ENCODE data around the gene TRIM66. TPM values are rescaled to one million over a fixed set of nuclear protein-coding genes. Genes with fewer than 3 reads are reported as not detected.

Gene TRIM66
- total and polyA plus RNA-seq, 2 donors: 3.2 to 7.8 TPM

DNA sequence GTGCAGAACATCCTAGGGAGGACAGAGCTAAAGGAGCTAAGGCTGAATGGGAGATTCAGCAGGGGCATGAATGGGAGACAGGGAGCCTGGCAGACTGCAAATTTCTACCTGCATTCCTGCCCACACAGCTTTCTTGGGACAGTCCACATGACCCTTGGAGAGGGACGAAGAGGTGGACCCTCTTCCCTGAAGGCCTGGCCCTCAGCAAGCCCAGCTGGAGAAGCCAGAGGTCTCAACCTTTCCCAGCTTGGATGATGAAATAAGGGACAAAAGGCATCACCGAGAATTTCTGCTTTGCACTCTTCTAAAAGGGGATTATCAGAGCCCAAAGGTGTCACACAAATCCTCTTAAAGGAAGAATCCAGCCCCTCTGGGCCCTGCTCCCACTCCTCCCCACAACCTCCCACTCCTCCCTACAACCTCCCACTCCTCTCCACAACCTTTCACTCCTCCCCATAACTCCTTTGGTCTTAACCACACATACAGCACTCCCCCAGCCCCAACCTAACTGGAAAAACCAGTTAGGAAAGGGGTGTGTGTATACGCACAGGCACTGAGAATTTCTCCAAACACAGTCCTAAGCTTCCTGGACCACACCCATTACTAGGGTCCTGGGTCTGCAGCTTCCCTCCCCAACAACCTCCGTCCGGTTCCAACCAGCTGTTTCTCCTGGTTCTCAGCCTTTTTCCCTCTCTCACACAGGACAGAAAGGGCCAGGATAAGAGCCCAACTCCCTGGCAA is 38.6 kb upstream of the TRIM66 start:
- DNase-seq (ENCODE audit: extremely low spot score): peak; percentile 72
- H3K4me3 ChIP-seq (ENCODE audit: low read depth, low read length): no peak overlapping the region
- WGBS: 29% methylated on average over 4 of the region's 5 CpGs
- H3K36me3 ChIP-seq (ENCODE audit: insufficient read depth): no peaks in the 10 kb centered on the region
- H3K4me1 ChIP-seq (ENCODE audit: insufficient read depth): no peaks in the 10 kb centered on the region
- H3K27ac ChIP-seq (ENCODE audit: low read depth): peak overlapping the region; percentile 83

DNA sequence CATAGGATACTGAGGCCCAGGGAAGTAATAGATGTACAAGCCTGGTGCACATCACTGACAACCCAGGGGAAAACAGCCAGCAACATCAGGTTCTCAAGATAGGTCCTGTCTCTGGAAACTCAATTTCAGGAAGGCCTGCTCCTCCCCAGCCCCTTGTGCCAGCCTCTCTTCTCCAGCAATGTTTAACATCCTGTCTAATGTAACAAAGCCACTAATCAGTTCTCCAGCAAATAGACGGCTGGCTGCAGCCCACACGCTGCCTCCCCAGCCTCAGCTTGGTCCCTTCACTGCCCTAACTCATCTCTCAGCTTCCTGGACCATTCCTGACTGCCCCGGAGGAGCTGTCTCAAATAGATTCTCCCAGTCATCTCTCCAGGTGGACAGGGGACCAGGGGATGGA is 37.9 kb upstream of the TRIM66 start:
- 32% methylated on average over 3 of the region's 3 CpGs for WGBS

DNA sequence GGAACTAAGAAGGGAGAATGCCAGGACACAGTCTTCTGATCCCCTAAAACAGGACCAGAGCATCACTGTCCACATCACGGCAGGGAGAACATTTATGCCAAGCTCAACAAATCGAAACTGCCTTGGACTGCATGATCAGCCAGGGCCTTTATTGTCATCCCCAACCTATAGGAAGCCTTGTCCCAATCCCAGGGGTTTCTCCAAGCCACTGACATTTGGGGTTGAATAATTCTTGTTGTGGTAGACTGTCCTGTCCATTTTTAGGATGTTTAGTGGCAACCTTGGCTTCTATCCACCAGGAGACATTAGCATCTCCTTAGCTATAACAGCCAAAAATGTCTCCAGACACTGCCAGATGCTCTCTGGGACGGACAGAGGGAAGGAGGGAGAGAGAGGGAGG is 37.3 kb upstream of the TRIM66 start:
- no peaks in the 10 kb centered on the region for H3K4me1 ChIP-seq (ENCODE audit: insufficient read depth)
- WGBS: 19% methylated on average over 3 of the region's 3 CpGs
- peak overlapping the region; percentile 68 for H3K27ac ChIP-seq (ENCODE audit: low read depth)
- H3K4me3 ChIP-seq (ENCODE audit: low read depth, low read length): no peak overlapping the region
- H3K36me3 ChIP-seq (ENCODE audit: insufficient read depth): no peaks in the 10 kb centered on the region
- DNase-seq (ENCODE audit: extremely low spot score): no peak

More for the DNA sequence above, 37.9 kb upstream of the TRIM66 start:
- no peak overlapping the region for H3K4me3 ChIP-seq (ENCODE audit: low read depth, low read length)
- DNase-seq (ENCODE audit: extremely low spot score): no peak
- H3K36me3 ChIP-seq (ENCODE audit: insufficient read depth): no peaks in the 10 kb centered on the region
- H3K27ac ChIP-seq (ENCODE audit: low read depth): peak overlapping the region; percentile 68
- H3K4me1 ChIP-seq (ENCODE audit: insufficient read depth): no peaks in the 10 kb centered on the region

DNA sequence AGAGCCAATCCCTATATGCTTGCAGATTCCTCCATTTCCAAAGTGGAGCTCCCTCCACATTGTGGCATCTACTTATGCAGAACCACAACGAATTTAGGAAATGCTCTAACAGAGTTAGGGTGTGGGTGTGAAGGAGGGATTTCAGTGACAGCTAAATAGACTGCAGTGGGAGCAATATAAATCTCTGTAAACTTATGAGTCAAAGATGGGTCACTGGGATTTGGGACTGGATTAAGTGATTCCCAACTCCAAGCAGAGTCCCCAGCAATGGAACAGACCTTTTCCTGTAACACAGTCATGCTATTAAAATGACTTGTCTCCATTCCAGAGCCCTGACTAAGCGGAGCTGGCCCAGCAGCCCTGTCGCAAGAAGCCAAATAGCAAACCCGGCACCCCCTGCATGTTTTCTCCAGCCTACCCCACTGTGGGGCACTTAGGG is 36.8 kb upstream of the TRIM66 start:
- WGBS: 18% methylated on average over 4 of the region's 4 CpGs
- no peak for DNase-seq (ENCODE audit: extremely low spot score)
- Histone ChIP-seq H3K27ac (ENCODE audit: low read depth) (peak overlapping the region; percentile 68), H3K4me3 (ENCODE audit: low read depth, low read length) (no peak overlapping the region), H3K4me1 (ENCODE audit: insufficient read depth) (no peaks in the 10 kb centered on the region), H3K36me3 (ENCODE audit: insufficient read depth) (no peaks in the 10 kb centered on the region)

DNA sequence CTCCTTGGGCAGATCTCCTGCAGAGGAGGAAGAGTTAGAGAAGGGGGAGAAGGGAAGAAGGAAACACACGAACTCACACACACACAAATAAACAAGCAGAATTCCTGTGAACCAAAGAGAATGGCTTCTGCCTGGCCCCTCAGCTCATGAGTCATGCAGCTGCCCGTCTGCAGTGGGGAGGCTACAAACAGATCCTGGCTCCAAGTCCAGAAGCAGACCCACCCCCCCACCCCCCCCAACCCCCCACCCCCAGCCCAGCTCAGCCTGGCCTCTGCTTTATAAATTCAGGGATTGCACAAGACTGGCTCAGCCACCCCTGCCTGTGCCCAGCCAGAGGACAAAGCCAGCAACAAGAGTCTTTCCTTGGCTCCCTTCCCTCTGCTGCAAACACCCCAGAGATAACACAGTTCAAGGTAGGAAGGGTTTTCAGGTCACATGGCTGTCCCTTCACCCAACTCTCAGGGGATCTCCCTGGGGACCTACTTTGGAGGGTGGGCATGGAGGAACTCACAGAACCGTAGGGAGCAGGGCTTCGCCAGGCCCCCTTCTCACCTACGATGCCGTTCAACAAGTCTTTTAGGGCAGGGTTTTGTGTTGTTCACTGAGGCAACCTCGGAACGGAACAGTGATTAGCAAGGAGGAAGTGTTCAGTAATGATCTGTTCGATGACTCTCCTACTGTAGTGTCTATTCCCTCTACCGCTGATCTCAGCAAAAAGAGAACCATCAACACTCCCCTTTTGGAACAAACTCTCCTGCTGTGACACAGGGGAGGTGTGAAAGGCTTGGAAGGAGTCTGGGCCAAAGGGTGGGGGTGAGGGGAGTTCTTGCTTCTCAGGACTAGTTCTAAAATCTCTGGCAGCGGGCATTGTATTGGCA is 35.6 kb upstream of the TRIM66 start:
- no peaks in the 10 kb centered on the region for H3K4me1 ChIP-seq (ENCODE audit: insufficient read depth)
- DNase-seq (ENCODE audit: extremely low spot score): no peak
- H3K27ac ChIP-seq (ENCODE audit: low read depth): peak overlapping the region; percentile 63
- no peaks in the 10 kb centered on the region for H3K36me3 ChIP-seq (ENCODE audit: insufficient read depth)
- 18% methylated on average over 11 of the region's 11 CpGs for WGBS
- no peak overlapping the region for H3K4me3 ChIP-seq (ENCODE audit: low read depth, low read length)

DNA sequence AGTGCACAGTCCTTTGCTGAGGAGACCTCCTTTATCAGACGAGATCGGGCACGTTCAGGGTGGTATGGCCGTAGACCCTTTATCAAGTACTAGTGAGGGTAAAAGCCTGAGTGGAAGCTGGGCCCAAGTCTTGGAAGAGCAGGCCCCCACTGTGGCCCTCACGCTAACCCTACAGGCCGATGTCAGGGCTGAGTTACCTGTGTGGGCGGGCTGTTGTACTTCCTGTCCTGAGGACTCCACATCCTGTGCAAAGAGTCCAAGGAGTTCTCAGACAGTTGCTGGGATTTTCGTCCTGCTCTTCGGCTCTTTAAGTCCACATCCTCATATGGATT is 35.0 kb upstream of the TRIM66 start:
- Histone ChIP-seq H3K4me1 (ENCODE audit: insufficient read depth) (no peaks in the 10 kb centered on the region), H3K4me3 (ENCODE audit: low read depth, low read length) (no peak overlapping the region), H3K27ac (ENCODE audit: low read depth) (peak overlapping the region; percentile 63), H3K36me3 (ENCODE audit: insufficient read depth) (no peaks in the 10 kb centered on the region)
- 53% methylated on average over 9 of the region's 9 CpGs for WGBS
- DNase-seq (ENCODE audit: extremely low spot score): no peak

DNA sequence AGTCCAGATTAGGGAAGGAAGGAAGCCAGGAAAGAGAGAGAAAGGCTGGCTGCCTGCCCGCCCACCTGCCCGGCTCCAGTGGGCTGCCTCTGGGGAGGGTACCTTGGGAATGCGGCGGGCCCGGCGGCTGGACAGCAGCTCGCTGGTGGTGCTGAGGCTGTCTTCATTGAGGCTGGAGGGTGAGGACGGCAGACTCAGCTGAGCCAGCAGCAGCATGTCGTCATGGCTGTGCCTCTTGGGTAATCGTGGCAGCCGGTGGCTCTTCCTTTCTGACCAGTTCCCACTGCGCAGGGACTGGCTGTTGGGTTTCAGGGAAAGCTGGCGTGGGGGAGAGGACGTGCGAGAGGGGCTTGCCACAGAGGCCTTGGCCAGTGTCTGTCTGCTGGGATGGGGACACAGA is 33.0 kb upstream of the TRIM66 start:
- WGBS: 79% methylated on average over 15 of the region's 15 CpGs
- Histone ChIP-seq H3K4me3 (ENCODE audit: low read depth, low read length) (no peak overlapping the region), H3K36me3 (ENCODE audit: insufficient read depth) (no peaks in the 10 kb centered on the region), H3K27ac (ENCODE audit: low read depth) (peak overlapping the region; percentile 13), H3K4me1 (ENCODE audit: insufficient read depth) (no peaks in the 10 kb centered on the region)
- no peak for DNase-seq (ENCODE audit: extremely low spot score)

DNA sequence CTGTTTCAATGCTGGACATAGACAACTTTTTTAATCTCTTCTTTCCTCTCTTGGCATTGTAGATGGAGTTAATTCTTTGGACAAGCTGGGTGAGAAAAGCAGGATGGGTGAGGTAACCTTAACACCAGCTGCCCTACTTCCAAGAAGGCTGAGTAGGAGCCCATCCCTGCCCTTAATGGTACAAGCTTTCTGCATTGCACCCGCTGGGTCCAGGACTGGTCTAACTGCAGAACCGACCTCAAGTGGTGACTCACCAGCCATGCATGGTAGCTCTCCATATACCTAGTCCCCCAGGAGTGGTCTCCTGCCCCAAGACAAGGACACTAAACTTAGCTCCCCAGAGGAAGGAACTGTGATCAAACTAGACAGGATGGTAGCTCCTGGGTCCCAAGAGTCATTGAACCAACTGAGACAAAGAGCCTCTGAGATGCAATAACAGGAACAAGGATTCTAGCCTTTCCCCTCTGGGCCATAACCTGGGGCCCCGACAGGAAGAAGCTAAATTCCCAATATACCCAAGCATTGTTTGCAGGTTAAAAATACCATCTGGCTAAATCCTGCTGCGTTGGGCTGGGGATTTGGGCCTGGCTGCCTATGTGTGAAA is 32.3 kb upstream of the TRIM66 start:
- H3K4me1 ChIP-seq (ENCODE audit: insufficient read depth): no peaks in the 10 kb centered on the region
- no peak for DNase-seq (ENCODE audit: extremely low spot score)
- H3K27ac ChIP-seq (ENCODE audit: low read depth): no peak overlapping the region
- no peaks in the 10 kb centered on the region for H3K36me3 ChIP-seq (ENCODE audit: insufficient read depth)
- H3K4me3 ChIP-seq (ENCODE audit: low read depth, low read length): no peak overlapping the region
- 58% methylated on average over 4 of the region's 4 CpGs for WGBS

DNA sequence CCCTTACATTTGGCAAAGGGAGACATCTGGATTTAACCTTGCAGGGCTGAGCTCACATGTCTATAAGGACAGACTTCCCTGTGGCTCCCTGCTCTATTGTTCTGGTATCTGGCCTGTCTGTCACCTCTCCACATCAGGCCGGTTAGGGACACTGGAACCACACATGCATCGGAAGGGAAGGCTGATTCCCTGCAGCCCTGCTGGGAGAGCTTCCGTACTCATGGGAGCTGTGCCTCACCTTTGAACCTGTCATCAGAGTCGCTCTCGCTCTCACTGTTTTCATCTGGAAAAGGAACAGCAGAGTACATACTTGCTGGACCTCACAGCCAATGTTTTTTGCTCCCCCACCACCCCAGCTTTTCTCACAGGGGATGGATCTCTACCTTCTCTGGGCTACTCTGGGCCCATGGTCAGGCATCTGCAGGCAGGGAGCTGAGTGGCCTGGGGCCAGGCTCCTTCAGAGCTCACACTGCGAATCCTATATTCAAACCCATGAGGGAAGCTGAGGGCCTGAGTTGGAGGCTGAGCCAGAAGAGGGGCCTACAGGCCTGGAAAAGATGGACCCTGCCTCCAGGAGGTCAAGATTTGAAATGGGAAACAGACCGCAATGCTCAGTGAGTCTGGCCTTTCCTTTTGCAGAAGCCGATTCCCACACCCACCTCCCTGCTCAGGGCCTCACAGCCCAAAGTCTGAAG is 31.4 kb upstream of the TRIM66 start:
- no peak for DNase-seq (ENCODE audit: extremely low spot score)
- no peak overlapping the region for H3K4me3 ChIP-seq (ENCODE audit: low read depth, low read length)
- no peaks in the 10 kb centered on the region for H3K36me3 ChIP-seq (ENCODE audit: insufficient read depth)
- H3K4me1 ChIP-seq (ENCODE audit: insufficient read depth): no peaks in the 10 kb centered on the region
- H3K27ac ChIP-seq (ENCODE audit: low read depth): no peak overlapping the region
- 89% methylated on average over 8 of the region's 8 CpGs for WGBS

DNA sequence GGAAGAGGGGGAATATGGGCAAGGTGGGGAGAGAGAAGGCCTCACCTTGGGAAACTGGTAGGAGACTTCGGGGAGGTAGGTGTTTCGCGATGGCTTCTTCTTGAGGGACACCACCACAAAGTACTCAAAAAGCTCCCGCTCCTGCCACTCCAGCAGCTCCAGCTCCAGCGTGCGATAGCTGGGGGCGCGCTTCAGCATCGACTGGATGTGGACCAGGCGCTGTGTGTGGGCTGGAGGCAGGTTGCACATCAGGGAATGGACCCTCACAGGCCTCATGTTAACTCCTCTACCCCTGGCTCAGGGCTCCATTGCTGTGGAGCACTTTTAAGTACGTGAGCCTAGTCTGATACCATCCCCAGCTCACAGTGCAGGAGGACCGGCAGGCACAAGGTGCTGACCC is 30.0 kb upstream of the TRIM66 start:
- DNase-seq (ENCODE audit: extremely low spot score): no peak
- no peak overlapping the region for H3K27ac ChIP-seq (ENCODE audit: low read depth)

DNA sequence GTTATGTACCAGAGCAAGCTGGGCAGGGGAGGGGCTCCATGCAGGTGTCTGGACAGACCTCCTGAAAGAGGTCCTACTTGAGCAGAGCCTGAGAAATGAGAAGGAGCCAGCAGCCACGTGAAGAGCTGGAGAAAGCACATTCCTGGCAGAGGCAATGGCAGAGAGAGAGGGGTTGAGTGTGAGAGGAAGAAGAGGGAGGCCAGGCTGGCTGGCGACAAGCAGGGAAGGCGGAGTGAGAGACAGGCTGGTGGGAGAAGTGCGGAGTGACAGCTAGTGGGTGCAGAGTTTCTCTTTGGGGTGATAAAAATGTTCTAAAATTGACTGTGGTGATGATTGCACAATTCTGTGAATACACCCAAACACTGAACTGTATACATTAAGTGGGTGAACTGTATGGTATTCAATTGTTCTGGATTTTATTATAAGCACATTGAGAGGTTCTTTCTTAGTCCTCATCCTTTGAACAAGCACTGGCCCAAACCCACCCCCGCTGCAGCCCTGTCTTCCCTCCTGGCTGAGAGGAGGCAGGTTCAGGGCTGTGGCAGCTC is 29.5 kb upstream of the TRIM66 start:
- H3K4me1 ChIP-seq (ENCODE audit: insufficient read depth): no peaks in the 10 kb centered on the region
- DNase-seq (ENCODE audit: extremely low spot score): no peak
- no peak overlapping the region for H3K4me3 ChIP-seq (ENCODE audit: low read depth, low read length)
- WGBS: 72% methylated on average over 5 of the region's 5 CpGs
- H3K27ac ChIP-seq (ENCODE audit: low read depth): no peak overlapping the region
- no peaks in the 10 kb centered on the region for H3K36me3 ChIP-seq (ENCODE audit: insufficient read depth)

More for the DNA sequence above, 30.0 kb upstream of the TRIM66 start:
- Histone ChIP-seq H3K4me3 (ENCODE audit: low read depth, low read length) (no peak overlapping the region), H3K36me3 (ENCODE audit: insufficient read depth) (no peaks in the 10 kb centered on the region), H3K4me1 (ENCODE audit: insufficient read depth) (no peaks in the 10 kb centered on the region)
- whole genome bisulfite sequencing: 97% methylated on average over 12 of the region's 12 CpGs

DNA sequence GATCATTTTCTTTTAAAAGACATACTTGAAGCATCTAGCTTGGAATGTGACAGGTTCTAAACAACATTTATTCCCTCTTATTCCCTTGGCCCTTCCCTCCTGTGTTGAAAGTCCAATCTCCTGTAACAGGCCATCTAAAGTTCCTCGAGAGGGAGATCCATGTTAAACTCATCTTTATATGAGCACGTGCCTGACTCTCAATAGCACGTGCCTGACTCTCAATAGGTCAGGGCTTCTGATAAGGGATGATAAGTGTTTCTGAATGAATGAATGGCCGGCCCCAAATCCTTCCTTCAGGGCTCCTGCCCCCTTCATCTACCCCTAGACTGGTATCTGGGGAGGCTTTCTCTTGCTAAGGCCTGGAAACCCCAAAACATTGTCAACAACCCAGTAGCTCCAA is 27.3 kb upstream of the TRIM66 start:
- Histone ChIP-seq H3K4me1 (ENCODE audit: insufficient read depth) (no peaks in the 10 kb centered on the region), H3K4me3 (ENCODE audit: low read depth, low read length) (no peak overlapping the region), H3K36me3 (ENCODE audit: insufficient read depth) (no peaks in the 10 kb centered on the region), H3K27ac (ENCODE audit: low read depth) (no peak overlapping the region)
- WGBS: 60% methylated on average over 4 of the region's 4 CpGs
- no peak for DNase-seq (ENCODE audit: extremely low spot score)

DNA sequence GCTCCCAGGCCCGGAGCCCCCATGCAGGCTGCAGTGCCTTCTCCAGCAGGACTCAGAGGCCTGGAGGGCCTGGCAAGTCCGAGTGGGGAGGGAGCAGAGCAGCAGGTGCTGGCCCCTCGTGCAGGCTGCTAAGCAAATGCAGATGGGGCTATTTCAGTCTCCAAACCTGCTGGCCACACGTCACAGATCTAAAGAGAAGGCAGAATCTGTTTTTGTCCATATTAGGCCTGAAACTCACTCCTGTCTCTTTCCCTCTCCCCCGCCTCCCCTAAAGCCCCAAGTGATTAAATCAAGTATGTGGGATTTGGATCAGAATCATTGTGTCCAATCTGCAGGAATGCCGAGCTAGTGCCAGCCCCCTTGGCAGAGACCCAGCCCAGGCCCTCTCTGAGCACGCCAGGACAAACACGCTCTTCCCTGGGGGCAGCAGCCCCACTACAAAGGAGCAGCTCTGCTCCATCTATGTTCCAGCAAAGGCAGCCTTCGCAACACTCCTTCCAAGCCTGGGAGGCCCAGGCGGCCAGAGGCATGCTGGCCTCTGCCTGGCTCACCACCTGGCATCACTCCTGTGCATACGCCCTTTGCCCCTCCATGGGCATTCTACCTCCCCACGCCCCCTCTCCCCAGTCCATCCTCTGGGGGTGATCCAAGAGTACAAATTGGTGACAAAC is 26.7 kb upstream of the TRIM66 start:
- Histone ChIP-seq H3K36me3 (ENCODE audit: insufficient read depth) (no peaks in the 10 kb centered on the region), H3K27ac (ENCODE audit: low read depth) (peak overlapping the region; percentile 70), H3K4me1 (ENCODE audit: insufficient read depth) (no peaks in the 10 kb centered on the region), H3K4me3 (ENCODE audit: low read depth, low read length) (no peak overlapping the region)
- WGBS: 27% methylated on average over 12 of the region's 12 CpGs
- DNase-seq (ENCODE audit: extremely low spot score): peak; percentile 74

All from urinary bladder (tissue), 4 donors.